Left lobe of liver (tissue), 2 donors: ENCODE results near the gene ENO4. TPM values are rescaled to one million over a fixed set of nuclear protein-coding genes. Genes with fewer than 3 reads are reported as not detected.

Source experiments
- ATAC-seq: fragments of 200-7000 bp; cut with Tn5 transposase; one replicate; pipeline ENCODE4 v1.9.1; 2020; ENCODE audit warnings: mild to moderate bottlenecking, moderate library complexity
- DNase-seq: peaks from one replicate; pipeline ENCODE4 v3.0.0-alpha.2; 2020; ENCODE audit warnings: low spot score
- total RNA-seq: library from RNA; stranded (reverse); gene quantifications from one replicate; pipeline ENCODE4 v1.2.1, GENCODE V29; 2021
- donor health status: DM: no; HTN: no; CAD: no; lungs with moderate emphysema.
- donor health status: DM: no; HTN: yes; CAD: no.

ENO4 gene
- total RNA-seq, 1 donor from 2014 or later = not detected

GRCh38 chr10:116866066-116866465 is 16.8 kb downstream of the ENO4 start:
- no peak for DNase-seq
- ATAC-seq = no peak

GRCh38 chr10:116866987-116867595 is 17.8 kb downstream of the ENO4 start:
- DNase-seq (no peak), ATAC-seq (peak; percentile 73)

GRCh38 chr10:116868198-116868676 is 18.9 kb downstream of the ENO4 start:
- no peak for DNase-seq
- ATAC-seq = no peak

- ATAC-seq (no peak), DNase-seq (no peak)
Observed at GRCh38 chr10:116868722-116869121, 19.4 kb downstream of the ENO4 start.

- peak; percentile 75 for ATAC-seq
Observed at GRCh38 chr10:116870949-116871348, 21.6 kb downstream of the ENO4 start.

GRCh38 chr10:116873134-116873533 is 23.8 kb downstream of the ENO4 start:
- no peak for DNase-seq
- ATAC-seq = no peak

More at GRCh38 chr10:116870949-116871348, 21.6 kb downstream of the ENO4 start:
- no peak for DNase-seq

- peak; percentile 54 for ATAC-seq
Observed at GRCh38 chr10:116875897-116876296, 26.6 kb downstream of the ENO4 start.

GRCh38 chr10:116877391-116877790 is 28.1 kb downstream of the ENO4 start:
- peak; percentile 19 for ATAC-seq
- DNase-seq = no peak

More at GRCh38 chr10:116875897-116876296, 26.6 kb downstream of the ENO4 start:
- no peak for DNase-seq

- DNase-seq (no peak), ATAC-seq (no peak)
Observed at GRCh38 chr10:116878123-116878522, 28.8 kb downstream of the ENO4 start.

- DNase-seq (no peak), ATAC-seq (no peak)
Observed at GRCh38 chr10:116879817-116880216, 30.5 kb downstream of the ENO4 start.

GRCh38 chr10:116880716-116881482 is 31.6 kb downstream of the ENO4 start:
- peak; percentile 73 for ATAC-seq
- no peak for DNase-seq

GRCh38 chr10:116882639-116883038 is 33.3 kb downstream of the ENO4 start:
- ATAC-seq = no peak
- no peak for DNase-seq

- DNase-seq = no peak
- no peak for ATAC-seq
Observed at GRCh38 chr10:116886772-116887171, 37.5 kb downstream of the ENO4 start.

- DNase-seq (peak; percentile 88), ATAC-seq (peak; percentile 96)
Observed at GRCh38 chr10:116888380-116889055, 39.2 kb downstream of the ENO4 start.

GRCh38 chr10:116889066-116889465 is 39.8 kb downstream of the ENO4 start:
- ATAC-seq = no peak
- DNase-seq = no peak

- DNase-seq = no peak
- ATAC-seq = no peak
Observed at GRCh38 chr10:116891208-116891607, 41.9 kb downstream of the ENO4 start.

- ATAC-seq = no peak
- no peak for DNase-seq
Observed at GRCh38 chr10:116892907-116893685, 43.8 kb downstream of the ENO4 start.

GRCh38 chr10:116893686-116894037 is 44.4 kb downstream of the ENO4 start:
- ATAC-seq (no peak), DNase-seq (no peak)

- no peak for DNase-seq
- no peak for ATAC-seq
Observed at GRCh38 chr10:116899626-116900025, 50.3 kb downstream of the ENO4 start.

GRCh38 chr10:116905845-116906210 is 56.5 kb downstream of the ENO4 start:
- ATAC-seq (no peak), DNase-seq (no peak)
